K562 (cell line): ENCODE results near the gene POU2F1. TPM values are rescaled to one million over a fixed set of nuclear protein-coding genes. Genes with fewer than 3 reads are reported as not detected.

Source experiments
- ATF3 ChIP-seq, 2 experiments: fragments of 450-650 bp in 1 of 2; sonication (generic) in 1 of 2; formaldehyde crosslinking in 1 of 2; IDR thresholded peaks in 1 of 2; conservative IDR thresholded peaks in 1 of 2; 2 replicates each; pipeline versions ENCODE4 v1.6.1 to v1.8.1; 2016 to 2023; ENCODE audit warnings: mild to moderate bottlenecking in 2 of 2, moderate library complexity in 2 of 2, inconsistent platforms in 1 of 2, missing genetic modification reagents in 1 of 2
- BRF1 ChIP-seq: IDR thresholded peaks from 3 replicates; pipeline ENCODE4 v1.6.1; 2011; ENCODE audit warnings: borderline replicate concordance, mild to moderate bottlenecking; ENCODE audit not compliant: insufficient read length; ENCODE audit errors: extremely low read depth
- CREB1 ChIP-seq, 2 experiments: sonication (generic) in 1 of 2; formaldehyde crosslinking in 1 of 2; IDR thresholded peaks; 2 replicates each; pipeline versions ENCODE4 v1.6.1 to v1.8.0; 2012 to 2022; ENCODE audit warnings: inconsistent platforms in 1 of 2, mild to moderate bottlenecking in 1 of 2, missing genetic modification reagents in 1 of 2, moderate library complexity in 1 of 2
- GABPA ChIP-seq: fragments of 200-800 bp; sonication (Bioruptor generic); conservative IDR thresholded peaks from 2 replicates; pipeline ENCODE4 v1.6.1; 2016; ENCODE audit warnings: low read depth, missing genetic modification characterization, missing compliant biosample characterization
- ILF3 ChIP-seq: fragments of 450-650 bp; IDR thresholded peaks from 2 replicates; pipeline ENCODE4 v1.6.1; 2018; ENCODE audit warnings: antibody characterized with exemption, mild to moderate bottlenecking, moderate library complexity, borderline replicate concordance
- ZFP30 ChIP-seq: fragments of 250-450 bp; sonication (Bioruptor Pico); IDR thresholded peaks from 2 replicates; pipeline ENCODE4 v1.8.0; 2022; ENCODE audit warnings: moderate library complexity, mild to moderate bottlenecking, inconsistent platforms, borderline replicate concordance
- ZNF23 ChIP-seq: fragments of 250-450 bp; sonication (Bioruptor Pico); IDR thresholded peaks from 2 replicates; pipeline ENCODE4 v1.4.0; 2020; ENCODE audit warnings: mild to moderate bottlenecking
- ZNF384 ChIP-seq: IDR thresholded peaks from 2 replicates; pipeline ENCODE4 v1.6.1; 2012; ENCODE audit warnings: low read depth, low read length, improper control_type of control experiment
- ZNF584 ChIP-seq: fragments of 200-800 bp; sonication (Bioruptor generic); IDR thresholded peaks from 2 replicates; pipeline ENCODE4 v1.6.1; 2016; ENCODE audit warnings: low read depth, mild to moderate bottlenecking, missing genetic modification characterization, missing compliant biosample characterization
- polyA plus RNA-seq, 8 experiments: library from polyadenylated mRNA; depleted of rRNA in 4 of 8; stranded (reverse) in 5 of 8; unstranded in 3 of 8; fragments of >200 nt; fragmentation: Nextera tagmentation in 2 of 8; fragmentation: Illumina TruSeq in 1 of 8; extraction: Ambion mirVana in 2 of 8; extraction: Trizol in 1 of 8; gene quantifications; 2 replicates each; pipeline versions ENCODE4 v1.2.1 to v1.2.3, GENCODE V29; 2011 to 2014; ENCODE audit warnings: inconsistent platforms in 1 of 8, missing spikeins in 1 of 8
- total RNA-seq, 7 experiments: library from RNA; depleted of rRNA in 6 of 7; stranded (reverse); fragments of >200 nt in 6 of 7; fragmentation: Illumina TruSeq in 2 of 7; extraction: Trizol in 2 of 7; gene quantifications; 2 replicates each; pipeline versions ENCODE4 v1.2.1 to v1.2.3, GENCODE V29; 2011 to 2021; ENCODE audit warnings: low replicate concordance in 1 of 7
- TF ChIP-seq, protein P1 (sequence below): sonication (generic); formaldehyde crosslinking; IDR thresholded peaks from 2 replicates; pipeline ENCODE4 v1.8.0; 2022; ENCODE audit warnings: mild to moderate bottlenecking, missing genetic modification reagents, borderline replicate concordance
- TF ChIP-seq, protein P2 (sequence below), 3 experiments: fragments of 200-800 bp in 1 of 3; sonication (Bioruptor generic) in 1 of 3; sonication (generic) in 1 of 3; formaldehyde crosslinking in 1 of 3; IDR thresholded peaks; 2 replicates each; pipeline versions ENCODE4 v1.6.1 to v1.8.0; 2016 to 2022; ENCODE audit warnings: mild to moderate bottlenecking in 2 of 3, missing compliant biosample characterization in 2 of 3, missing genetic modification characterization in 2 of 3, missing genetic modification reagents in 1 of 3
- TF ChIP-seq, protein P3 (sequence below): fragments of 450-650 bp; IDR thresholded peaks from 2 replicates; pipeline ENCODE4 v1.7.1; 2018; ENCODE audit warnings: mild to moderate bottlenecking, low read depth; ENCODE audit not compliant: partially characterized antibody

The POU2F1 gene
- total and polyA plus RNA-seq, 9 of the 15 experiments (the other 6 are each of a cell fraction or from before 2014, with no cell fraction given): 2.6 to 22.3 (median 8.8) TPM

DNA sequence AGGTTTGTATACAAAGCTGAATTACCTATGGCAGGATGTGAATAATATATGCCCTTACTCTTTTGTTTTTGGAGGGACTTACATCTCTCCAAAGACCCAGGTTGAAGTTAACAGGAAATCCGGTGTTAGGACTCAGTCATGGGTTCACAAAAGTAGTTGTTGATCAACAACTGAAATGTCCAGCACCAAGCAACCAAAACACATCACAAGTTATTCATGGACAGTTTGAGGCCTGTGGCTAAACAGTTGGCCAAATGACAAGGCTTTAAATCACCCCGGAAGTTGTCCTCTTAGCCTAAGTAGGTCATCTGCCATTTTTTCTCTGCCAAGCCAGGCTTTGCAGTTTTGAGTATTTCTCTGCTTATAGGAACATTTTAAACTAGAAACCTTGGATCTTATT, 207.7 kb downstream of the POU2F1 start (continued):
- TF ChIP-seq, protein P1, sequence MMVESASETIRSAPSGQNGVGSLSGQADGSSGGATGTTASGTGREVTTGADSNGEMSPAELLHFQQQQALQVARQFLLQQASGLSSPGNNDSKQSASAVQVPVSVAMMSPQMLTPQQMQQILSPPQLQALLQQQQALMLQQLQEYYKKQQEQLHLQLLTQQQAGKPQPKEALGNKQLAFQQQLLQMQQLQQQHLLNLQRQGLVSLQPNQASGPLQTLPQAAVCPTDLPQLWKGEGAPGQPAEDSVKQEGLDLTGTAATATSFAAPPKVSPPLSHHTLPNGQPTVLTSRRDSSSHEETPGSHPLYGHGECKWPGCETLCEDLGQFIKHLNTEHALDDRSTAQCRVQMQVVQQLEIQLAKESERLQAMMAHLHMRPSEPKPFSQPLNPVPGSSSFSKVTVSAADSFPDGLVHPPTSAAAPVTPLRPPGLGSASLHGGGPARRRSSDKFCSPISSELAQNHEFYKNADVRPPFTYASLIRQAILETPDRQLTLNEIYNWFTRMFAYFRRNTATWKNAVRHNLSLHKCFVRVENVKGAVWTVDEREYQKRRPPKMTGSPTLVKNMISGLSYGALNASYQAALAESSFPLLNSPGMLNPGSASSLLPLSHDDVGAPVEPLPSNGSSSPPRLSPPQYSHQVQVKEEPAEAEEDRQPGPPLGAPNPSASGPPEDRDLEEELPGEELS (CRISPR knock-in tag): no peak
- no peak for TF ChIP-seq CREB1 (IDR thresholded peaks at IDR 0.05)
- TF ChIP-seq CREB1 (CRISPR knock-in tag; IDR thresholded peaks at IDR 0.05): no peak
- TF ChIP-seq, protein P2, sequence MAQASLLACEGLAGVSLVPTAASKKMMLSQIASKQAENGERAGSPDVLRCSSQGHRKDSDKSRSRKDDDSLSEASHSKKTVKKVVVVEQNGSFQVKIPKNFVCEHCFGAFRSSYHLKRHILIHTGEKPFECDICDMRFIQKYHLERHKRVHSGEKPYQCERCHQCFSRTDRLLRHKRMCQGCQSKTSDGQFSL (CRISPR knock-in tag; IDR thresholded peaks at IDR 0.05): no peak
- TF ChIP-seq, protein P2 (tag; IDR thresholded peaks at IDR 0.05): no peak
- TF ChIP-seq GABPA (tag): peak; percentile 67
- no peak for TF ChIP-seq ZFP30 (CRISPR knock-in tag)
- no peak for TF ChIP-seq ZNF384
- TF ChIP-seq ZNF23 (CRISPR knock-in tag): no peak
- no peak for TF ChIP-seq ATF3 (IDR thresholded peaks at IDR 0.05)
- no peak for TF ChIP-seq ATF3 (CRISPR knock-in tag; conservative IDR thresholded peaks at IDR 0.05)
- TF ChIP-seq BRF1: no peak
- no peak for TF ChIP-seq ILF3
- TF ChIP-seq, protein P3, sequence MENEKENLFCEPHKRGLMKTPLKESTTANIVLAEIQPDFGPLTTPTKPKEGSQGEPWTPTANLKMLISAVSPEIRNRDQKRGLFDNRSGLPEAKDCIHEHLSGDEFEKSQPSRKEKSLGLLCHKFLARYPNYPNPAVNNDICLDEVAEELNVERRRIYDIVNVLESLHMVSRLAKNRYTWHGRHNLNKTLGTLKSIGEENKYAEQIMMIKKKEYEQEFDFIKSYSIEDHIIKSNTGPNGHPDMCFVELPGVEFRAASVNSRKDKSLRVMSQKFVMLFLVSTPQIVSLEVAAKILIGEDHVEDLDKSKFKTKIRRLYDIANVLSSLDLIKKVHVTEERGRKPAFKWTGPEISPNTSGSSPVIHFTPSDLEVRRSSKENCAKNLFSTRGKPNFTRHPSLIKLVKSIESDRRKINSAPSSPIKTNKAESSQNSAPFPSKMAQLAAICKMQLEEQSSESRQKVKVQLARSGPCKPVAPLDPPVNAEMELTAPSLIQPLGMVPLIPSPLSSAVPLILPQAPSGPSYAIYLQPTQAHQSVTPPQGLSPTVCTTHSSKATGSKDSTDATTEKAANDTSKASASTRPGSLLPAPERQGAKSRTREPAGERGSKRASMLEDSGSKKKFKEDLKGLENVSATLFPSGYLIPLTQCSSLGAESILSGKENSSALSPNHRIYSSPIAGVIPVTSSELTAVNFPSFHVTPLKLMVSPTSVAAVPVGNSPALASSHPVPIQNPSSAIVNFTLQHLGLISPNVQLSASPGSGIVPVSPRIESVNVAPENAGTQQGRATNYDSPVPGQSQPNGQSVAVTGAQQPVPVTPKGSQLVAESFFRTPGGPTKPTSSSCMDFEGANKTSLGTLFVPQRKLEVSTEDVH: no peak
- 0 out of 2 replicates have a peak, but pooled peaks have one; percentile 56 for TF ChIP-seq ZNF584
